Ectodermal cell (in vitro differentiated cells): ENCODE data around the gene RAB31.

Source experiments
- H3K27ac ChIP-seq: 2 replicates; pipeline ENCODE4 v1.7.0; 2013; ENCODE audit warnings: mild to moderate bottlenecking, low read depth, low read length; ENCODE audit not compliant: insufficient read depth, poor library complexity, severe bottlenecking
- H3K27me3 ChIP-seq: 2 replicates; pipeline ENCODE4 v1.7.0; 2013; ENCODE audit warnings: mild to moderate bottlenecking, low read length; ENCODE audit not compliant: insufficient read depth, control insufficient read depth, poor library complexity, severe bottlenecking
- H3K36me3 ChIP-seq: one replicate; pipeline ENCODE4 v1.7.0; 2013; ENCODE audit warnings: low read length; ENCODE audit not compliant: control insufficient read depth, insufficient read depth
- H3K4me1 ChIP-seq: one replicate; pipeline ENCODE4 v1.7.0; 2013; ENCODE audit warnings: low read length; ENCODE audit not compliant: control insufficient read depth, insufficient read depth
- H3K4me3 ChIP-seq: 2 replicates; pipeline ENCODE4 v1.7.0; 2013; ENCODE audit warnings: low read depth, low read length, control low read depth; ENCODE audit not compliant: insufficient read depth
- H3K9me3 ChIP-seq: 2 replicates; pipeline ENCODE4 v1.7.0; 2013; ENCODE audit warnings: mild to moderate bottlenecking, low read length, moderate library complexity; ENCODE audit not compliant: control insufficient read depth
- WGBS, 2 experiments: methylation state at CpG; one replicate each; pipeline ENCODE4 v1.1.7; 2013; ENCODE audit warnings: missing lambda C conversion rate in 2 of 2; 5-methylcytosine and 5-hydroxymethylcytosine counted together

RAB31 gene

DNA sequence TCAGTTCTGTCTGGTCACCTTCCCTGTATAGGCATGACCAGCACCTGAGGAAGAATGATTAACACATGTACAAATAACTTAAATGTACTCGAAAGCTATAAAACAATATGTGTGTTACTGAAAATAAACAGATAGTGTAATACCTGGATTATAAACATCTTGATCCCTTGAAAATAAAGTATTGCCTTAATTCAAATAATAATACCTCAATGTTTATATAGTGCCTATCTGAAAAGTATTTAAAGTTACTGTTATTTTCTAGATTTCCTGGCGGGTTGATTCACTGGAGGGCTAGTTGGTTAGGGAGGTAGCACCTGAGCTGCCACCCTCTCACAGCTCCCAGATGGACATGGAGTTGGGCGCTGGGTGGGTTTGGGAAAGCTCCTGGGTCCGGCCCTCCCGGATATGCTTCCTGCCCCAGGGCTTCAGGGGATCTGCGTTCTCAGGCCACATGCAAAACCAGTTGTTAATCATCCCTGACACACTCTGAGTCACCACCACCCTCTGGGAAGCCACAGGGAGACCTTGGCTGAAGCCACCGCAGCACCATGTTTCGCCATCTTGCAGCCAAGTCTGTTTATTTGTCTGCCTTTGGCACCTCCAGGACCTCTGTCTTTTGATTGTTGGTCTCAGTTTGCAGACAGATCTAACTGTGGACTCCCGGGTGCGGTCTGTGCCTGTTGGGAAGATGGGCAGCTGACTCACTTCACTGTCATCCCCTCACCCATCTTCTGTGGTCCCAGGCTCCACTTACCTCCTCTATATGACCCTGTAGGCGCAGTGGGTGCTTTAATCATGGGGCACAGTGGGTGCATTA lies 35.3 kb downstream of the RAB31 start:
- Histone ChIP-seq H3K36me3 (no peaks in the 10 kb centered on the region), H3K27me3 (no peaks in the 10 kb centered on the region), H3K9me3 (no peaks in the 10 kb centered on the region), H3K4me3 (no peak overlapping the region), H3K27ac (no peak overlapping the region), H3K4me1 (peaks cover 10% of the 10 kb centered on the region)
- 74 to 81% methylated on average over 10 of the region's 11 CpGs for WGBS, 2 experiments

DNA sequence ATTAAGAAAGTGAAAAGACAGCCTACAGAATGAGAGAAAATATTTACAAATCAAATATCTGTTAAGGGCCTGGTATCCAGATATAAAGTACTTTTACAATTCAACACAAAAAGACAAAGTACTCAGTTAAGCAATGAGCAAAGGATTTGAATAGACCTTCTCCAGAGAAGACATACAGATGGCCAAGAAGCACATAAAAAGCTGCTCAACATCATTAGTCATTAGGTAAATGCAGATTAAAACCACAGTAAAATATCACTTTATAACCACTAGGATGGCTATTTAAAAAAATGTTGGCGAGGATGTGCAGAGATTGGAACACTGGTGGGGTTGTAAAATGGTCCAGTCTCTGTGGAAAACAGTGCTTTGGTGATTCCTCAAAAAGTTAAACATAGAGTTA lies 38.9 kb downstream of the RAB31 start:
- Histone ChIP-seq H3K27ac (no peak overlapping the region), H3K9me3 (no peaks in the 10 kb centered on the region), H3K27me3 (no peaks in the 10 kb centered on the region), H3K4me1 (peaks cover 5% of the 10 kb centered on the region), H3K36me3 (no peaks in the 10 kb centered on the region), H3K4me3 (no peak overlapping the region)
- 100% methylated on average over 1 of the region's 1 CpG; no CpG with 5 or more reads in 1 of the 2 experiments for WGBS, 2 experiments

DNA sequence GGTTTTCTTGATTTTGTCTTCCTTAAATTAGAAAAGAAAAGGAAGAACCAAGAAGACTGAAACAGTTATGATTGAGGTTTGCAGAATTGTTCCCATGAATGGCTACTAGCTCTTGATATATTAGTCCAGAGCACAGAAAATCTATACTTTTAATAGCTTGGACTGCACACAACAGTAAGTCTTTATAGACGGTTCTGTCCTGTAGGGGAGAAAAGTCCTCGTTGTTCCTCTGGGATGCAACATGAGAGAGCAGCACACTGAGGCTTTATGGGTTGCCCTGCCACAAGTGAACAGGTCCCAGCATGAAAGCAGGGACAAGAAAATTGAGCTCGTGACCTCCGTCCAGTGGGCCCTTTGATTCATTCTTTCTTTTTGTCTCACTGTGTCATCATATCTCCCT lies 41.5 kb downstream of the RAB31 start:
- Histone ChIP-seq H3K36me3 (no peaks in the 10 kb centered on the region), H3K9me3 (no peaks in the 10 kb centered on the region)
- WGBS, 2 experiments, result 85 to 90% methylated on average over 4 of the region's 4 CpGs

DNA sequence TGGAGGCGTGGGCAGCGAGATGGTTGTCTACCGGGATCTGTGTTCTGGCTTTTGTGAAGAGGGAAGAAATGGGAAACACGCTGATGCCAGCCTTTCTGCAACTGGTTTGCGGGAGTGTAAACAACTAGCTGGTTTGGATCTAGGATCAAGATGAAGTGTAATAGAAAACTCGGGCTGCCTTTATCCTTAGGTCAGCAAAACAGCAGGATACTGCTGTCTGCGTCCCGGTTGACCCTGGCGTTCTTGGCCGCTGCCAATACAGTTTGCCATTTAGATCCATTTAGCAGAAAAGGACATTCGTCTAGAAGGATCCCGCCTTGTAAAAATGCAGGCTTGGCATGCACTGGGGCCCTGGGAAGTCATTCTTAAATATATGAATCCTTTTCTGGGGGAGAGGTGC lies 42.0 kb downstream of the RAB31 start:
- Histone ChIP-seq H3K4me1 (no peaks in the 10 kb centered on the region), H3K36me3 (no peaks in the 10 kb centered on the region), H3K9me3 (no peaks in the 10 kb centered on the region), H3K27ac (no peak overlapping the region), H3K4me3 (no peak overlapping the region), H3K27me3 (no peaks in the 10 kb centered on the region)
- 90 to 94% methylated on average over 12 of the region's 12 CpGs for WGBS, 2 experiments

More for the DNA sequence above, 41.5 kb downstream of the RAB31 start:
- Histone ChIP-seq H3K4me1 (no peaks in the 10 kb centered on the region), H3K27ac (no peak overlapping the region), H3K27me3 (no peaks in the 10 kb centered on the region), H3K4me3 (no peak overlapping the region)

DNA sequence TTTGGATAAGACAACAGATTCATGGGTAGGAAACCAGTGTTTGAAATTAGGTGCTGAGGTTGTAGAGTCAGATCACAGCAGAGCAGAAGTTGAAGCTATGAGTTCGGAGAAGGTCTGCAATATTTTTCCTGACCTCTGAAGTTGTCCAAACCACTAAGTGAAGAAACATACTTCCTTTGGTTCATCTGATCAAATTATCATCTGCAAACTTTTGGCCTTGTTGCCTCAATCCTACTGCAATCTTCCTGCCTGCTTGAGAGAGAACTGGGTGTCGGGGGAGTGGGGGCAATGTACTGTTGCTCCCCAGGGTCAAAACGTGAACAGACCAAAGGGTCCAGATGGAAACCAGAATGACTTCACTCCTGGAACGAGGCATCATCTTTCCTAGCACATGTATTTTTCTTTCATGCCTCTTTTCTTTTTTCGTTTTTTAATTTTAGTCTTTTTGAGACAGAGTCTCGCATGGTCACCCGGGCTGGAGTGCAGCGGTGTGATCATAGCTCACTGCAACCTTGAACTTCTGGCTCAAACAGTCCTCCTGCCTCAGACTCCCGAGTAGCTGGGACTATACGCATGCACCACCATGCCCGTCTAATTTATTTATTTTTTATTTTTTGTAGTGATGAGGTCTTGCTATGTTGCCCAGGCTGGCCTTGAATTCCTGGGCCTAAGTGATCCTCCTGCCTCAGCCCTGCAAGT lies 42.7 kb downstream of the RAB31 start:
- Histone ChIP-seq H3K9me3 (no peaks in the 10 kb centered on the region), H3K27ac (no peak overlapping the region), H3K4me1 (no peaks in the 10 kb centered on the region), H3K27me3 (no peaks in the 10 kb centered on the region), H3K36me3 (no peaks in the 10 kb centered on the region), H3K4me3 (no peak overlapping the region)
- 94 to 96% methylated on average over 9 to 11 of the region's 11 CpGs for WGBS, 2 experiments

DNA sequence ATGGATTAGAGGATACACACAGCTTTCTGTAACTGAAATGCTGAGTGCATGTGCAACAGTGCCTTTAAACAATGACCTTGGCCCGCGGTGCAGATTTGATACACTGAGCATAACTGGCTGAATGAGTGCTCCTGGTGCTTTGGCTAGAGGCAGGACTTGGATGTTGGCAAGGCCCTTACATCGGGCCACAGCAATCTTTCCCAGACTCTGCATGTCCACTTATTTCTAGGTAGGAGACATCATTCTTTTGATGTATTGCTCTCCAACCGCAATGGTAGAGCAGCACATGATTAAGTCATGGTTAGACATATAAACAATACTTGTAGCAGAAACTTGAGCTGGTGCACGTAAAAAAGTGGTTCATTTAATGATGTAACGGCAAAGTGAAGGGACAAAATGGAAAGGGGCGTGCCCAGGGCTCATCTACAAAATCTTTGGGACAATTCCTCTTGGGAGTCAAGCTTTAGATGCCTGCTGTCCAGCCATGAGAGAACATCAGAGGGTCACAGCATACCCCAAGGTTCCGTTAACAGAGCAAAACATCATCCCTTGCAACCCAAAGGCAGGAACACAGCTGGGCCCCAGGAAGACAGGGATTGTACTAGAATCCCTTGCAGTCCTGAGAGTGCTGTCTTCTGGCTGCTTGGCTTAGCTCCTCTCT lies 43.4 kb downstream of the RAB31 start:
- H3K9me3 ChIP-seq, result no peaks in the 10 kb centered on the region
- H3K27me3 ChIP-seq, result no peaks in the 10 kb centered on the region
- 97 to 98% methylated on average over 8 of the region's 8 CpGs for WGBS, 2 experiments
- H3K36me3 ChIP-seq, result no peaks in the 10 kb centered on the region
- H3K4me3 ChIP-seq, result no peak overlapping the region
- no peak overlapping the region for H3K27ac ChIP-seq
- H3K4me1 ChIP-seq, result no peaks in the 10 kb centered on the region

DNA sequence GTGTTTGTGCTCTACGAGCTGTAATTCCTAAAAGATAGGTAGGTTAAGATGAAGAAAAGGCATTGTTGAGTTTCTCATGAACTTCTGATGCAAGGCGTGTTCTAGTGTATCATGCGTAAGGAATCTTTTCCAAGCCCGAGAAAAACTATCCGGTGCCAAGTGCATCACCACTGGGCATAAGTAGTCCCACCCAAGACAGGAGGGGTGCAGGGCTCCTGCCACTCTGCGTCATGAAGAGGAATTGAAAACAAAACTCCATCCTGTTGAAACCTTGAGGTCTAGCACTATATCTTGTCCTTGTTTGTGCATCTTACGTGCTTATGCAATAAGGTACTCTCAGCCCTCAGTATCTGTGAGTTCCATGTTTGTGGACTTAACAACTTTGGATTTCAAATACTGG lies 45.7 kb downstream of the RAB31 start:
- Histone ChIP-seq H3K4me3 (no peak overlapping the region), H3K9me3 (no peaks in the 10 kb centered on the region), H3K27ac (no peak overlapping the region), H3K4me1 (no peaks in the 10 kb centered on the region), H3K36me3 (no peaks in the 10 kb centered on the region), H3K27me3 (no peaks in the 10 kb centered on the region)
- 94 to 97% methylated on average over 7 of the region's 7 CpGs for WGBS, 2 experiments

DNA sequence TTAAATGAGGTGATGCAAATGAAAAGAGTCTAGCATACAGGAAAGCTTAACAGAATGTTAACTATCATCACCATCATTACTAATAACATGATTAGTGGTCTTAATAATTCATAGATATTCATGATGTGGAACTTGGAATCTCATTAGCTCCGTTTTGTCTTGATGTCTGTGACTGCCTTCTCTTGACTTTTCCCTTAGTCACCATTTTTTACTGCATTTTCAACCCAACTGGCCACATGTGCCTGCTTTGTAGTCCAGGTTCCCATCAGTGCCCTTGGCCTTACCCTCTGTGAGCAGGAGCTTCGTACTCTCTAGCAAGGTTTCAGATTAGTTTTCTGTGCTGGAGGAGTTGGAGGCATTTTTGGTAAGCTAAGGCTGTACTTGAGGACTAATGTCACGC lies 47.0 kb downstream of the RAB31 start:
- H3K27ac ChIP-seq, result no peak overlapping the region
- no peaks in the 10 kb centered on the region for H3K27me3 ChIP-seq

DNA sequence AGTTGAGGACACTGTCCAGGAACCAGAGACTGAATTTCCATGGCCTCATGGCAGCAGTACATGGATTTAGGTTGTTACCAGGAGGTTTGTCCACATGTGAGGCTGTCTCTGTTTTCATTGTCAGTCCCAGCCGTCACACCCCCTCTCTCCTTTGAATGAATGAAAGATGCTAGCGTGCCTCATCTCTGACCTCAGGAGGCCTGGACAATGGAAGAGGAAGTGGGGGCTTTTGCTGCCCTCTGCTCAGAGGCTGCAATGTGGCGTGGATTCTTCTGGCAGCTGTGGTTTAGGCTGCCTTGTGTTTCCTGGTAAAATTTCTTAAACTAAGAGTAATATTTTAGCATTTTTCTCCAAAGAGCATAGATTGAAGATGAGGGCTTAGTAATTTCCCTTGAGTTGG lies 47.5 kb downstream of the RAB31 start:
- no peaks in the 10 kb centered on the region for H3K36me3 ChIP-seq
- H3K4me1 ChIP-seq, result no peaks in the 10 kb centered on the region
- H3K27ac ChIP-seq, result no peak overlapping the region
- no peaks in the 10 kb centered on the region for H3K27me3 ChIP-seq
- no peak overlapping the region for H3K4me3 ChIP-seq
- H3K9me3 ChIP-seq, result no peaks in the 10 kb centered on the region
- 53 to 62% methylated on average over 3 of the region's 3 CpGs for WGBS, 2 experiments

More for the DNA sequence above, 47.0 kb downstream of the RAB31 start:
- no peaks in the 10 kb centered on the region for H3K9me3 ChIP-seq
- 65 to 66% methylated on average over 3 of the region's 3 CpGs for WGBS, 2 experiments
- no peaks in the 10 kb centered on the region for H3K4me1 ChIP-seq
- no peak overlapping the region for H3K4me3 ChIP-seq
- H3K36me3 ChIP-seq, result no peaks in the 10 kb centered on the region

DNA sequence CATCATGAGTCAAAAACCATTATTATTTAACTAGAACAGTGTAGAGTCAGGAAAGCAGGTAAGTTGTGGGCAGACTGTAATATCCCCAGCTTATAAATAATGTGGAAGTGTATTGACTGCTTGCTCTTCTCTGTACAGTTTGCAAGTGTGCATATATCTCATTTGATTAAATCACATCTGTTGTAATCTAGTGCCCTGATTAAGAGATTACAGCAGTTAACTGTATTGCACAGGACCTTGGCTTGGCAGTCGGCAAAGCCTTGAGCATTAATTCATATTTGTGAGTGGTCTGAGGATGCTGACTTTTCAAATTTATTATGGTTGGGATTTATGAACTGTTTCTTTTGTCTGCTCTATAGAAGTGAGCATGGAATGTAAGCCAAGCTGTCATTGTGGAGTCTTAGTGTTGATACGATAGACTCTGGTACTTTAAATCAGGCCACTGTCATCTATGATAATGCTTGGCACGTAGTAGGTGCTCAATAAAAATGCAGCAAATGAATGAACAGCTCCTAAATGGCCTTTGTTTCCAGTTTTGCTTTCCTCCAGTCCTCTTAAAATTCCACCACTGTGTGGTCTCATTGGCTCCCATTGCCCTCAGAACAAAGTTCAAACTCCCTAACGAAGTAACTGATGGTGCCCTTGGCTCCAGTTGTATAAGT lies 48.3 kb downstream of the RAB31 start:
- no peaks in the 10 kb centered on the region for H3K36me3 ChIP-seq
- H3K4me1 ChIP-seq, result no peaks in the 10 kb centered on the region
- H3K27me3 ChIP-seq, result no peaks in the 10 kb centered on the region
- no peak overlapping the region for H3K27ac ChIP-seq
- H3K9me3 ChIP-seq, result no peaks in the 10 kb centered on the region
- WGBS, 2 experiments, result 94 to 97% methylated on average over 4 of the region's 4 CpGs
- H3K4me3 ChIP-seq, result no peak overlapping the region
